ENCODE measurements around the gene GTF3C5.
"Not testable (repeated sequence)": the region's sequence is repeated elsewhere in the genome, so short reads cannot be mapped to it uniquely, and the experiment has no call there.

GTF3C5 gene

GRCh38 chr9:133030317-133031129, at the start of gene GTF3C5:
Gene GTF3C5, plus strand, starts transcription at chr9:133030997. Its CDS starts 15 bp downstream, at chr9:133031012.
- DNase-seq, result peak; percentile 93 to 96

DNA sequence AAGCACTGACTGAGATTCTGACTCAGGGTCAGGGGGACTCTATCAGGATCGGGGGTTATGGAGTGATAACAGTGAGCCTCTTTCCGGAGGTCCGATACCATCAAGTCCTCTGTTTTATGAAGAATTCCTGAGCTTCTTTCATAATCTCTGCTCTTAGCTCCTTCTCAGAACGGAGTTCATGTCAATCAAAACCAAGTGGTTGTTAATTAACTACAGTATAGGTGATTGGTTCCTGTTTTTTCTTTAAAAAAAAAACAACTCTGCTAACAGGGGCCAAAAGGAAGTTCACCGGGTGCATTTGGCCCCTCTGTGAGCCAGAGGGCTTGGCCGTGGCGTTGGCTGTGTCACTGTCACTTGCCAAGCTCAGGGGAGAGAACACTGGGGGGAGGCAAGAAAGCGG, 48.3 kb upstream of the GTF3C5 start:
- DNase-seq, result no peak

- no peak for DNase-seq
These were observed 47.2 kb upstream of the GTF3C5 start for GRCh38 chr9:132983491-132984201.

DNA sequence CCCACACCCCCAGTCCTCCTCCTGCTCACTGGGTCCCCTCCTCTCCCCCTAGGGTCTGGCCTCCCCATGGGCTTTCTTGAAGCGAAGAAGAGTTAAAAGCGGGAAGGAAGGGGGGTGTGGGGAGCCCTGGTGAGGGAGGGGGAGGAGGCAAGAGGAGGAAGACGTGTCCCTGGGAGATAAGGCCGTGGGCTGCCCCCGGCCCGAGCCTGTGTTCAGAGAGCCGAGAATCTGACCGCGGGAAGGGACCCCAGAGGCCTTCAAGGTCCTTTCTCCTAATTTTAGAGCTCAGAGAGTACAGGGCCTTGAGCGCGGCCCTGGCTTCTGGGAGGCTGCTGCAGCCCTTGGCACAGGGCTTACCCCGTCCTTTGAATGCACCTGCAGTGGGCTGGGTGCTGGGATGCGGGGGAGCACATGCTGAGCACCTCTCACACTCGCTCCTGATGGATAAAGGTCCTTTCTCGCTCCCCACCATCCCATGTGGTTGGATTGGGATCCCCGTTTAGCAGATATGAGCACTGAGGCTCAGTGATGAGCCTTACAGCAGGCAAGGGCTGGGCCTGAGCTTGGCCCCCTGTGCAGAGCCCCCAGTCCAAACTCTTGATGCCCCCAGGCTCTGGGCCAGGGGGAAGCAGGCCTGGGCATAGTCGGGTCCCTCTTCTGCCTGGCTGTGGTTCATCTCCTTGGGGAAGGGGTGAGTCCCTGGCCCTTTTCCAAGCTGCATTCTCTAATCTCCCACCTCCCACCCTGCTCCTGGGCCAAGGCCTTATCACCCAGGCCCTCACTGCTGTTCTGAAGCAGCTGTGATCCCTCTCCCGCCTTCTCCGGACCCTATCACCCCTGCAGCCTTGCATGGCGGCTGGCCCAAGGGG, 46.4 kb upstream of the GTF3C5 start:
- no peak for DNase-seq

- no peak for DNase-seq
These were observed 45.8 kb upstream of the GTF3C5 start for GRCh38 chr9:132985071-132985350.

- no peak for DNase-seq
These were observed 45.3 kb upstream of the GTF3C5 start for GRCh38 chr9:132985489-132985888.

DNA sequence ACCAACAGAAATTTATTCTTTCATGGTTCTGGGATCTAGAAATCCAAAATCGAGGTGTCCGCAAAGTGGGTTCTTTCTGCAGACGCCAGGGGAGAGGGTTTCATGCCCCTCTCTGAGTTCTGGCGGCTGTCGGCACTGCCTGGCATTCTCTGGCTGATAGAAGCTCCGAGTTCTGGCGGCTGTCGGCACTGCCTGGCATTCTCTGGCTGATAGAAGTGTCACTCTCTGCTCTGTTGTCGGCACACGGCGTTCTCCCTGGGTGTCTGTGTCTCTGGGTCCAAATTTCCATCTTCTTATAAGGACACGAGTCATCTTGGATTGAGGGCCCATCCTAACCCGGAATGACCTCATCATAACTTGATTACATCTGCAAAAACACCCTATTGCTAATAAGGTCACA, 44.7 kb upstream of the GTF3C5 start:
- no peak for DNase-seq

GRCh38 chr9:132986640-132987620, 43.9 kb upstream of the GTF3C5 start:
- DNase-seq, result no peak

DNA sequence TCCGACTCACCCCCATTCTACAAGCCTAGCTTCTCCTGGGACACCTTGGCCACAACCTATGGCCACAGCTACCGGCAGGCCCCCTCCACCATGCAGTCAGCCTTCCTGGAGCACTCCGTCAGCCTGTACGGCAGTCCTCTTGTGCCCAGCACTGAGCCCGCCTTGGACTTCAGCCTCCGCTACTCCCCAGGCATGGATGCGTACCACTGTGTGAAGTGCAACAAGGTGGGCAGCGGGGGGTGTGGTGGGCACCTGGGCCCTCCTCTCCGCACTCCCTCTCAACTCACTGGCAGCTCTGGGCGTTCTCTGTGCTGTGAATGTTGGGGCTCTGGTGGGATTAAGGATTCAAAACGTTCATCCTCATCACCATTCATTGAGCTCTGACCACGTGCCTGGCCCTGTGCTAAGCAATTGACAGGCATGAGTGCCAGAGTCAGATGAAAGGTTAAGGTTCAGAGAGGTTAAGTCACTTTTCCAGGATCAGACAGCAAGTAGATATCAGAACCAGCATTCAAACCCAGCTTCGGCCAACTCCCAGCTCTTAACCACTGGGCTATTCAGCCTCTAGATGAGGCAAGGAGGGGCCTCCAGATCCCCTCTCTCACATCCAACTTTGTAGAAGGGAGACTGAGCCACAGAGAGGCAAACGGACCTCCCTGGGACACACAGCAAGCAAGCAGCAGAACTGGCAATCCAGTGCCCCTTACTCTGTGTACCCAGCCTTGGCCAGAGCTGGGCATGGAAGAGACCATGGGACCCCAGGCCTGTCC, 42.4 kb upstream of the GTF3C5 start:
- DNase-seq, result no peak

GRCh38 chr9:132989014-132989310, 41.8 kb upstream of the GTF3C5 start:
- no peak for DNase-seq

GRCh38 chr9:132989414-132989996, 41.3 kb upstream of the GTF3C5 start:
- DNase-seq, result no peak

GRCh38 chr9:132989998-132990557, 40.7 kb upstream of the GTF3C5 start:
- not testable (repeated sequence) for DNase-seq

- no peak for DNase-seq
These were observed 40.0 kb upstream of the GTF3C5 start for GRCh38 chr9:132990781-132991180.

- DNase-seq, result no peak
These were observed 39.2 kb upstream of the GTF3C5 start for GRCh38 chr9:132991351-132992300.

- no peak for DNase-seq
These were observed 37.3 kb upstream of the GTF3C5 start for GRCh38 chr9:132993511-132993939.

GRCh38 chr9:132994410-132995120, 36.2 kb upstream of the GTF3C5 start:
- no peak for DNase-seq

- DNase-seq, result no peak
These were observed 35.7 kb upstream of the GTF3C5 start for GRCh38 chr9:132995121-132995420.

GRCh38 chr9:132995879-132996278, 34.9 kb upstream of the GTF3C5 start:
- DNase-seq, result no peak

- DNase-seq, result no peak
These were observed 34.3 kb upstream of the GTF3C5 start for GRCh38 chr9:132996526-132996925.

Data from CD4-positive, alpha-beta T cell treated with Interferon alpha-2 for 1 hour (primary cell).